NT2/D1 (cell line): ENCODE data around the gene RTP5.

Experiments
- SUZ12 ChIP-seq: IDR thresholded peaks from 2 replicates; pipeline ENCODE4 v1.6.1; 2011; ENCODE audit not compliant: insufficient read length, insufficient read depth; ENCODE audit errors: extremely low read depth
- YY1 ChIP-seq: IDR thresholded peaks from 2 replicates; pipeline ENCODE4 v1.6.1; 2011; ENCODE audit not compliant: insufficient read length, insufficient read depth

GRCh38 chr2:241877197-241877685, 7.7 kb downstream of the RTP5 start:
- TF ChIP-seq YY1: no peak
- TF ChIP-seq SUZ12: no peak
